BJ (cell line): ENCODE data around the gene GUCD1. TPM values are rescaled to one million over a fixed set of nuclear protein-coding genes. Genes with fewer than 3 reads are reported as not detected.

Experiments used
- CTCF ChIA-PET: fragments of 350-600 bp; formaldehyde crosslinking; extraction: SDS; loops from one replicate; lab custom pipeline; 2021; ENCODE audit warnings: antibody characterized with exemption, inconsistent platforms; lab: Yijun Ruan, JAX
- POLR2A ChIA-PET: fragments of 300-600 bp; sonication (Branson Sonifier 250); formaldehyde crosslinking; extraction: SDS; loops from one replicate; lab custom pipeline; 2021; ENCODE audit warnings: antibody characterized with exemption; lab: Charles Lee
- DNase-seq: peaks from one replicate; pipeline ENCODE4 v3.0.0-alpha.2; 2011; ENCODE audit warnings: low read depth
- H3K27me3 ChIP-seq: 2 replicates; pipeline ENCODE4 v1.6.0; 2011; ENCODE audit warnings: low read length; ENCODE audit not compliant: control insufficient read depth, insufficient read depth
- H3K36me3 ChIP-seq: 2 replicates; pipeline ENCODE4 v1.5.1; 2011; ENCODE audit warnings: low read length; ENCODE audit not compliant: control insufficient read depth, insufficient read depth
- H3K4me3 ChIP-seq: 2 replicates; pipeline ENCODE4 v1.5.1; 2011; ENCODE audit warnings: low read depth, mild to moderate bottlenecking, control low read depth, low read length
- polyA plus RNA-seq: library from polyadenylated mRNA; depleted of rRNA; stranded (reverse); fragments of >200 nt; gene quantifications from 2 replicates; pipeline ENCODE4 v1.2.3, GENCODE V29; 2011
- TF ChIP-seq, protein P1 (sequence below): IDR thresholded peaks from 2 replicates; pipeline ENCODE4 v1.5.1; 2011; ENCODE audit warnings: low read depth, mild to moderate bottlenecking, control low read depth, inconsistent platforms, low read length, moderate library complexity; ENCODE audit not compliant: insufficient read depth

Gene GUCD1
- polyA plus RNA-seq, 1 experiment: 131 TPM

DNA sequence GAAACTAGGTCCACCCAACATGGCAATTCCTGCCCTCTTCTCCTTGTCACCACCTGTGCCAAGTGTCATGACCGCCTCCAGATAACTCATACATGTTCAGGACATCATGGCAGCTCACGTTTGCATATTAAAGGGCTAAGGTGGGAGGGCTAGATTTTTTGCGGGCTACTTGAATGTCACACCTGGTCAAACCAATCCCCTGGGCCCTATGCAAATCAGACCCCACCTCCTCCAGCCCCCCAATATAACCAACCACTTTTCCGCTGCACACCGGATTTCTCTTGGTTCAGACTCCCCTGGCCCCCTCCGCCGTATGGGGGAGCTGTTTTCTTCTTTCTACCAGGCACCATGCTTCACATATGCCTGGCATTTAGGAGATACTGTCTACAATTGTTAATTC lies 47.2 kb downstream of the GUCD1 start:
- H3K36me3 ChIP-seq: no peaks in the 10 kb centered on the region
- ChIA-PET POLR2A (no interaction called here), CTCF (interaction anchor here (0.7 to 6.5 kb wide), 5 partner anchors 9 to 182 kb away, joined by 3 to 50 read pairs (median 4); no protein-coding TSS in a partner anchor)
- DNase-seq: no peak
- TF ChIP-seq, protein P1, sequence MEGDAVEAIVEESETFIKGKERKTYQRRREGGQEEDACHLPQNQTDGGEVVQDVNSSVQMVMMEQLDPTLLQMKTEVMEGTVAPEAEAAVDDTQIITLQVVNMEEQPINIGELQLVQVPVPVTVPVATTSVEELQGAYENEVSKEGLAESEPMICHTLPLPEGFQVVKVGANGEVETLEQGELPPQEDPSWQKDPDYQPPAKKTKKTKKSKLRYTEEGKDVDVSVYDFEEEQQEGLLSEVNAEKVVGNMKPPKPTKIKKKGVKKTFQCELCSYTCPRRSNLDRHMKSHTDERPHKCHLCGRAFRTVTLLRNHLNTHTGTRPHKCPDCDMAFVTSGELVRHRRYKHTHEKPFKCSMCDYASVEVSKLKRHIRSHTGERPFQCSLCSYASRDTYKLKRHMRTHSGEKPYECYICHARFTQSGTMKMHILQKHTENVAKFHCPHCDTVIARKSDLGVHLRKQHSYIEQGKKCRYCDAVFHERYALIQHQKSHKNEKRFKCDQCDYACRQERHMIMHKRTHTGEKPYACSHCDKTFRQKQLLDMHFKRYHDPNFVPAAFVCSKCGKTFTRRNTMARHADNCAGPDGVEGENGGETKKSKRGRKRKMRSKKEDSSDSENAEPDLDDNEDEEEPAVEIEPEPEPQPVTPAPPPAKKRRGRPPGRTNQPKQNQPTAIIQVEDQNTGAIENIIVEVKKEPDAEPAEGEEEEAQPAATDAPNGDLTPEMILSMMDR: no peak
- H3K27me3 ChIP-seq: peaks cover 3% of the 10 kb centered on the region
- no peak overlapping the region for H3K4me3 ChIP-seq

DNA sequence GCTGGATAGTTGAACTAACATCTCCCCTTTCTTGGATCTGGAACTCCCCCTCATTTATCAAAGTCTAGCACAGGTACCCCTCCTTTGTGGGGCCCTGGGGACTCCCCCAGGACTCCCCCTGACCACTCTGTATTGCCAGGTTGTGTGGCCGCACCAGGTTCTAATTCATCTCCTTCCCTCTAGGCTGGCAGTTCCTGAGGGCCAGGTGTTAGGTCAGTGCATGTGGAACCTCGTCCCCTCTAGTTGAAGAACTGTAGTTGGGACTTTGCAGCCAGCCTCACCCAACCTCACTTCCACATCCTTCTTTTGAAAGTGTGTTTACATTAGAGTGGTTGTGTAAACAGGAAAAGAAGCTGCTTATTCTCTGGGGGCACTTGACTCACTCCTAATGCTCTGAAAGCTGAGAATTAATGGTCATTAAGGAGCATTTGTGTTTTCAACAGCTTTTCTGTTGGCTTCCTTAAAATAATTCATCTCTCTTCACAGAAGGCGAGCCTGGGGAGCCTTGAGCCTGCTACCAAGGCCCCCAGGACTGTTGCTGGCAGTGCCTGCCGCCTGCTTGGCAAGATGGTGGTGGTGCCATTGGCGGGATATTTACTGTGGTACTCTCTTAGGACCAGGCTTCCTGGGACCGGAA lies 48.0 kb downstream of the GUCD1 start:
- TF ChIP-seq, protein P1: no peak
- POLR2A ChIA-PET: no interaction called here
- CTCF ChIA-PET: interaction anchor here (1.4 to 6.5 kb wide), 5 partner anchors 15 to 181 kb away, joined by 3 to 50 read pairs (median 6); no protein-coding TSS in a partner anchor
- DNase-seq: no peak
- H3K4me3 ChIP-seq: no peak overlapping the region
- H3K36me3 ChIP-seq: no peaks in the 10 kb centered on the region
- no peaks in the 10 kb centered on the region for H3K27me3 ChIP-seq

DNA sequence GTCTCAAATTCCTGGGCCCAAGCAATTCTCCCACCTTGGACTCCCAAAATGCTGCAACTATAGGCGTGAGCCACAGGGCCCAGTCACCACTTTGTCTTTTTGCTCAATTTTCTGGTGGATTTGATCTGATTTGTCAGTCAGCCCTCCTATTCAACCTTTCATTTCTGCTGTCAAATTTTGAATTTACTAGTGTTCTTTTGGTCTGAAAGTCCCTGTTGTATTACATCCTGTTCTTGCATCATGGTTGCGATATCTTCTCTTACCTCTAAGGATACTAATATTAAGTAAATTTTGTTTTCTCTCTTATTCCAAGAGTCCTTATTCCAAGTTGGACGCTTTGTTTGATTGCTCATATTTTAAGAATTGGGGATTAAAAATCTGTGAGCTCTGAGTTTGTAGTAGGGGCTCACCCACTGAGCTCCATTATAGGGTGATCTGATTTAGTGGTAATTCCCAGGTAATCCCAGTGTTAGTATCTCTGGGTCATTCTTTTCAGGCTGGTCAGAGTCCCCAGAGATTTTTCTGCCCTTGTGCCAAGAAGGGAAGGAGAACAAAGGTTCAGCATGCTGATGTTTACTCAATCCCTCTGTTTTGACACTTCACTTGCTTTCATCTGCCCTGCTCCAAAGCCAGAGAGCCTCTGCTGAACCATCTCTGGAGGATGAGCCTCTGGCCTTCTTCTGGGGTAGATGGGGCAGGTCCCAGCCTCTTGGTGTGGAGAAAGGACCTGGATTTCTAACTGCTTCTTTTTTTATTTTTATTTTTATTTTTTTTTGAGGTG lies 49.8 kb downstream of the GUCD1 start:
- DNase-seq: no peak
- POLR2A ChIA-PET: no interaction called here
- no peak overlapping the region for H3K4me3 ChIP-seq
- H3K27me3 ChIP-seq: no peaks in the 10 kb centered on the region
- CTCF ChIA-PET: interaction anchor here (1.1 to 6.5 kb wide), 4 partner anchors 17 to 88 kb away, joined by 3 to 50 read pairs (median 10); no protein-coding TSS in a partner anchor
- TF ChIP-seq, protein P1: no peak
- H3K36me3 ChIP-seq: no peaks in the 10 kb centered on the region

DNA sequence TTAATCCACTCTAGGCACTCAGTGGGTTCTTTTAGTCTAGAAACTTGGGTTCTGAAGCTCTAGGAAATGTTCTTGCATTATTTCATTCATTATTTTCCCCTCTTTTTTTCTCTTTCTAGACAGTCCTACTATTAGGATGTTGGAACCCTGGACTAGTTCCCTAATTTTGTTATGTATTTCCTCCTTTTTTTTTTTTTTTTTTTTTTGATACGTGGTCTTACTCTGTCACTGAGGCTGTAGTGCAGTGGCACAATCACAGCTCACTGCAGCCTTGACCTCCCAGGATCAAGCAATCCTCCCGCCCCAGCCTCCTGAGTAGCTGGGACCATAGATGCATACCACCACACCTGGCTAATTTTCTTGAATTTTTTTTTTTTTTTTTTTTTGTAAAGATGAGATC lies 50.4 kb downstream of the GUCD1 start:
- CTCF ChIA-PET: interaction anchor here (0.8 to 6.5 kb wide), 4 partner anchors 13 to 88 kb away, joined by 4 to 50 read pairs (median 10); no protein-coding TSS in a partner anchor
- H3K4me3 ChIP-seq: no peak overlapping the region
- POLR2A ChIA-PET: no interaction called here
- H3K27me3 ChIP-seq: no peaks in the 10 kb centered on the region
- TF ChIP-seq, protein P1: no peak
- no peak for DNase-seq
- H3K36me3 ChIP-seq: no peaks in the 10 kb centered on the region

DNA sequence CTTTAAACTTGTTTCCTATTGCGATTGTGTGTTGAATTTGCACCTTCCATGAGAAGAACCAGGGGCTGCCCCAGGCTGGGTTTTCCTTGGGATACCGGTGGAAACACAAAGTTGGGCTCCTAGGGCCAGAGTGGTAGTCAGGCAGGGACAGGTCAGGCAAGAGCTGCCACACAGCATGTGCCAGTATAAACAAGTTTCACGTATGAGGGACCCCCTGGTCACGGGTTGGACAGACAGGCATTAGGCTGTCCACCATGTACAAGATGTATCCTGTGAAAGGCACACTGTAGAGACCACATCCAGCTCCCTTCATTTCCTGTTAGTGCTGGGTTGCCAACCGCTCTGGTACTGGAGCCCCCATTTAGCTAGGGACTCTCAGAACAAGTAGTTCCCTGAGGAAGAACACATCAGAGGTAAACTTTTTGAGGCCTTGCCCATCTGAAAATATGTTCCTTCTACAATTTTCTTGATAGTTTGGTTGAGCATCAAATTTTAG lies 51.0 kb downstream of the GUCD1 start:
- no peaks in the 10 kb centered on the region for H3K27me3 ChIP-seq
- H3K36me3 ChIP-seq: no peaks in the 10 kb centered on the region
- no peak overlapping the region for H3K4me3 ChIP-seq
- ChIA-PET CTCF (interaction anchor here (0.6 to 6.5 kb wide), 9 partner anchors 14 to 87 kb away, joined by 3 to 50 read pairs (median 6); no protein-coding TSS in a partner anchor), POLR2A (no interaction called here)
- DNase-seq: no peak
- TF ChIP-seq, protein P1: no peak
